NCI-H187 treated with DMSO at 0.1 percent for 48 hours (cell line): Measurements from ENCODE around the gene TTC34.

Experiments
- DNase-seq: peaks from one replicate; lab custom pipeline; 2025; lab: John Stamatoyannopoulos, UW

Gene TTC34

GRCh38 chr1:2604844-2605508, 196.5 kb downstream of the TTC34 start:
- no peak for DNase-seq

GRCh38 chr1:2604156-2604843, 197.2 kb downstream of the TTC34 start:
- no peak for DNase-seq

- no peak for DNase-seq
Observed at GRCh38 chr1:2603521-2604155, 197.9 kb downstream of the TTC34 start.

- DNase-seq, result no peak
Observed at GRCh38 chr1:2602866-2603520, 198.5 kb downstream of the TTC34 start.

GRCh38 chr1:2602311-2602835, 199.1 kb downstream of the TTC34 start:
- DNase-seq, result no peak

- no peak for DNase-seq
Observed at GRCh38 chr1:2601721-2602303, 199.7 kb downstream of the TTC34 start.

- DNase-seq, result no peak
Observed at GRCh38 chr1:2598329-2598931, 203.1 kb downstream of the TTC34 start.

GRCh38 chr1:2597441-2598328, 203.8 kb downstream of the TTC34 start:
- DNase-seq, result no peak

- DNase-seq, result no peak
Observed at GRCh38 chr1:2596530-2597333, 204.8 kb downstream of the TTC34 start.

- DNase-seq, result no peak
Observed at GRCh38 chr1:2595812-2596529, 205.5 kb downstream of the TTC34 start.

GRCh38 chr1:2595261-2595811, 206.2 kb downstream of the TTC34 start:
- no peak for DNase-seq

GRCh38 chr1:2594641-2595131, 206.8 kb downstream of the TTC34 start:
- no peak for DNase-seq

GRCh38 chr1:2594001-2594640, 207.4 kb downstream of the TTC34 start:
- DNase-seq, result no peak

- no peak for DNase-seq
Observed at GRCh38 chr1:2593251-2593878, 208.1 kb downstream of the TTC34 start.

GRCh38 chr1:2592672-2593071, 208.8 kb downstream of the TTC34 start:
- DNase-seq, result no peak

- DNase-seq, result no peak
Observed at GRCh38 chr1:2591581-2592261, 209.8 kb downstream of the TTC34 start.

- no peak for DNase-seq
Observed at GRCh38 chr1:2591233-2591580, 210.3 kb downstream of the TTC34 start.
